ENCODE measurements around the gene ELMO3. TPM values are rescaled to one million over a fixed set of nuclear protein-coding genes. Genes with fewer than 3 reads are reported as not detected.
A peak's percentile ranks its signal among the peaks of the same experiment; 100 is the strongest.

ELMO3 gene
- total RNA-seq, 1 donor from 2014 or later: 0.64 TPM

- DNase-seq (ENCODE audit: low read depth in 2 of 2): no peak
These were observed 14.5 kb downstream of the ELMO3 start for GRCh38 chr16:67213197-67214019.

GRCh38 chr16:67215706-67216105 is 16.8 kb downstream of the ELMO3 start:
- DNase-seq (ENCODE audit: low read depth in 2 of 2): no peak

- DNase-seq (ENCODE audit: low read depth in 2 of 2): peak; percentile 17 to 56
These were observed 17.9 kb downstream of the ELMO3 start for GRCh38 chr16:67216612-67217490.

- DNase-seq (ENCODE audit: low read depth in 2 of 2): no peak
These were observed 25.1 kb downstream of the ELMO3 start for GRCh38 chr16:67223992-67224391.

GRCh38 chr16:67226295-67226803 is 27.4 kb downstream of the ELMO3 start:
- DNase-seq (ENCODE audit: low read depth in 2 of 2): no peak

- peak; percentile 96 to 98 for DNase-seq (ENCODE audit: low read depth in 2 of 2)
These were observed 28.1 kb downstream of the ELMO3 start, which contains the start of gene TMEM208 for GRCh38 chr16:67226804-67227566. TSS of gene TMEM208 (plus strand) at chr16:67227130. CDS start at chr16:67227219, 89 bp downstream.

GRCh38 chr16:67227567-67227921 is 28.6 kb downstream of the ELMO3 start:
- no peak for DNase-seq (ENCODE audit: low read depth in 2 of 2)

GRCh38 chr16:67228034-67228785 is 29.3 kb downstream of the ELMO3 start:
- no peak for DNase-seq (ENCODE audit: low read depth in 2 of 2)

GRCh38 chr16:67228905-67229304 is 30.0 kb downstream of the ELMO3 start:
- no peak for DNase-seq (ENCODE audit: low read depth in 2 of 2)

GRCh38 chr16:67229906-67230808 is 31.2 kb downstream of the ELMO3 start:
- DNase-seq (ENCODE audit: low read depth in 2 of 2): no peak

GRCh38 chr16:67230809-67231660 is 32.1 kb downstream of the ELMO3 start:
- no peak for DNase-seq (ENCODE audit: low read depth in 2 of 2)

GRCh38 chr16:67233596-67233995 is 34.7 kb downstream of the ELMO3 start:
- no peak for DNase-seq (ENCODE audit: low read depth in 2 of 2)

GRCh38 chr16:67234180-67234597 is 35.3 kb downstream of the ELMO3 start:
- no peak for DNase-seq (ENCODE audit: low read depth in 2 of 2)

- no peak for DNase-seq (ENCODE audit: low read depth in 2 of 2)
These were observed 37.1 kb downstream of the ELMO3 start for GRCh38 chr16:67235816-67236562.

- DNase-seq (ENCODE audit: low read depth in 2 of 2): peak in 1 of 2 donors; percentile 74
These were observed 37.8 kb downstream of the ELMO3 start for GRCh38 chr16:67236563-67237395.

- no peak for DNase-seq (ENCODE audit: low read depth in 2 of 2)
These were observed 38.7 kb downstream of the ELMO3 start for GRCh38 chr16:67237396-67238277.
